OCI-LY7 (cell line): Measurements from ENCODE around the gene AATF. TPM values are rescaled to one million over a fixed set of nuclear protein-coding genes. Genes with fewer than 3 reads are reported as not detected.

Experiments used
- BruUV-seq: library from RNA; stranded (reverse); fragments of 400-500 nt; replicated peaks from 2 replicates; lab custom pipeline; 2021; lab: Mats Ljungman, UMichigan
- CTCF ChIA-PET: fragments of 300-600 bp; sonication (Branson Sonifier 250); formaldehyde crosslinking; loops from one replicate; lab custom pipeline; 2022; ENCODE audit warnings: antibody characterized with exemption; ENCODE audit not compliant: unreplicated experiment; lab: Charles Lee
- POLR2A ChIA-PET: fragments of 300-600 bp; sonication (Branson Sonifier 250); formaldehyde crosslinking; loops from one replicate; lab custom pipeline; 2022; ENCODE audit warnings: antibody characterized with exemption; lab: Charles Lee
- DNase-seq: peaks from one replicate; pipeline ENCODE4 v3.0.0-alpha.2; 2015; ENCODE audit warnings: low spot score
- H2AFZ ChIP-seq: fragments of 200-600 bp; sonication (generic), shearing (Covaris generic); 2 replicates; pipeline ENCODE4 v1.6.1; 2014; ENCODE audit warnings: mild to moderate bottlenecking, antibody characterized with exemption, low read length, moderate library complexity
- H3K27ac ChIP-seq: fragments of 200-600 bp; sonication (generic); 2 replicates; pipeline ENCODE4 v1.5.1; 2014; ENCODE audit warnings: mixed run types, low read depth, mild to moderate bottlenecking, moderate library complexity, low read length, inconsistent platforms; ENCODE audit not compliant: poor library complexity, severe bottlenecking
- H3K36me3 ChIP-seq: fragments of 200-600 bp; sonication (generic); 2 replicates; pipeline ENCODE4 v1.6.1; 2014; ENCODE audit warnings: mild to moderate bottlenecking, antibody characterized with exemption, low read length, moderate library complexity, mixed read lengths; ENCODE audit not compliant: insufficient read depth
- H3K4me1 ChIP-seq: fragments of 200-600 bp; sonication (generic); 2 replicates; pipeline ENCODE4 v1.5.1; 2014; ENCODE audit warnings: mild to moderate bottlenecking, low read length; ENCODE audit not compliant: insufficient read depth, poor library complexity, severe bottlenecking
- H3K4me2 ChIP-seq: fragments of 200-600 bp; sonication (generic); 2 replicates; pipeline ENCODE4 v1.6.1; 2014; ENCODE audit warnings: mild to moderate bottlenecking, low read length
- H3K4me3 ChIP-seq: fragments of 200-600 bp; sonication (generic); 2 replicates; pipeline ENCODE4 v1.5.1; 2014; ENCODE audit warnings: mild to moderate bottlenecking, low read depth, low read length; ENCODE audit not compliant: poor library complexity, severe bottlenecking
- H3K79me2 ChIP-seq: fragments of 200-600 bp; sonication (generic); 2 replicates; pipeline ENCODE4 v1.6.1; 2016; ENCODE audit warnings: low read depth, mild to moderate bottlenecking, low read length, moderate library complexity, mixed read lengths; ENCODE audit not compliant: insufficient read depth
- H3K9me2 ChIP-seq: fragments of 200-600 bp; sonication (generic); 2 replicates; pipeline ENCODE4 v1.6.1; 2016; ENCODE audit warnings: mild to moderate bottlenecking, low read length, mixed read lengths; ENCODE audit not compliant: insufficient read depth
- H3K9me3 ChIP-seq: fragments of 200-600 bp; sonication (generic); 2 replicates; pipeline ENCODE4 v1.6.1; 2014; ENCODE audit warnings: mild to moderate bottlenecking, mixed run types, low read length, mixed read lengths
- H4K20me1 ChIP-seq: fragments of 200-600 bp; sonication (generic); 2 replicates; pipeline ENCODE4 v1.6.1; 2014; ENCODE audit warnings: mild to moderate bottlenecking, antibody characterized with exemption, low read length, moderate library complexity, mixed read lengths; ENCODE audit not compliant: insufficient read depth
- EZH2phosphoT487 ChIP-seq: fragments of 200-600 bp; sonication (generic); IDR thresholded peaks from 2 replicates; pipeline ENCODE4 v1.6.1; 2018; ENCODE audit warnings: low read depth, borderline replicate concordance, mild to moderate bottlenecking, mixed run types, antibody characterized with exemption, low read length, moderate library complexity, mixed read lengths
- intact Hi-C: fragments of 100-400 bp; cut with micrococcal nuclease; formaldehyde crosslinking; loops from one replicate; pipeline ENCODE4 v1.10.0; 2022; ENCODE audit not compliant: unreplicated experiment
- total RNA-seq, 2 experiments: library from RNA; depleted of rRNA in 1 of 2; stranded (reverse); fragments of >200 nt in 1 of 2; shearing (Covaris generic) in 1 of 2; gene quantifications; 2 replicates each; pipeline ENCODE4 v1.2.3, GENCODE V29; 2014 to 2022
- TF ChIP-seq, protein P1 (sequence below): fragments of 200-600 bp; sonication (generic); conservative IDR thresholded peaks from 2 replicates; pipeline ENCODE4 v1.5.1; 2014; ENCODE audit warnings: mild to moderate bottlenecking, antibody characterized with exemption, low read length, moderate library complexity, mixed read lengths

AATF gene
- total RNA-seq, 2 experiments from 2014 or later = 83.5 to 94.3 TPM

DNA sequence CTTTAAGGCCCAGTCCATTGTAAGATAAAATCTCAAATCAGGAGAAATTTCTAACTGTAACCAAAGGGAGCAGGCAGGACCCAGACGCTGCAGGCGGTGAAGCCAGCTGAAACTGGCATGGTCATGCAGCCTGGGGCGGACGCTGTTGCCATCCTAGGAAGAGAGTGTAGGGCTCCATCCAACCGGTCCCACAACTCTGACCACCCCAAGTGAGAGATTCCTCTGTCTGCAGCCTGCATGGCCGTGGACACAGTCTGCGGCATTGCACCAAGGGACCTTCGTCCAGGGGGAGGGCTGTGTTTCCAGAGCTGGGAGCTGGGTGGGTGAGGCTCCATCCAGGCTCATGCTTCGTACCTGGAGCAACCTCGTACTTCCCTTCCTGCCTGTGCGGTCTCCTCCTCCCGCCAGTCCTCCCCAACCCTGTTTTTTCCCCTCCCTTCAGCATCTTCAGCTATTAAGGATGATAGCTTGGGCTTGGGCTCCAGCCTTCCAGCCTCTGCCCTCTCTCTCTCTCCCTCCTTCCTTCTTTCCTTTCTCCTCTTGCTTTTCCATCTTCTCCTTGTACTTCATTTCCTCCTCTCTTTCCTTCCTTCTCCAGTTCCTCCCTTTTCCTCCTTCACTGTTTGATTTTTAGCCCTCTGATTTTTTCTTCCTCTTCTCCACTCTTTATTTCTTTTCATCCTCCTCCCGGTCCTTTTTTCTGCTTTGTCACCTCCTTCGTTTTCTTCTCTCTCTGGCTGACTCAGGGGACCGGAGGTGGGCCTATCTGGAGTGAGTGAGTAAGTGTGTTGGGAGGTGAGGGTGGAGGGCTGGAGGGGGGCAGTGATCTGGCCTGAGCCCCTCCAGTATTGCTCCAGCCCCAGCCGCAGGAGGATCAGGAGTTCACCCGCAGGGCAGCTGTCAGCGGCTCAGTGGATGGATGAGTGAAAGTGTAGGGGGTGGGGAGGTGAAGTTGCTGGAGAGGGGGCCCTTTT lies 28.4 kb upstream of the AATF start:
- intact Hi-C loops = no loop called here
- no peaks in the 10 kb centered on the region for H3K79me2 ChIP-seq
- BruUV-seq = no TSS peak
- ChIA-PET POLR2A (interaction anchor here (0.5 kb wide), 1 partner anchor 1138 kb away, joined by 3 read pairs; no protein-coding TSS in a partner anchor), CTCF (no interaction called here)
- no peaks in the 10 kb centered on the region for H4K20me1 ChIP-seq
- no peak for TF ChIP-seq EZH2phosphoT487
- TF ChIP-seq, protein P1, sequence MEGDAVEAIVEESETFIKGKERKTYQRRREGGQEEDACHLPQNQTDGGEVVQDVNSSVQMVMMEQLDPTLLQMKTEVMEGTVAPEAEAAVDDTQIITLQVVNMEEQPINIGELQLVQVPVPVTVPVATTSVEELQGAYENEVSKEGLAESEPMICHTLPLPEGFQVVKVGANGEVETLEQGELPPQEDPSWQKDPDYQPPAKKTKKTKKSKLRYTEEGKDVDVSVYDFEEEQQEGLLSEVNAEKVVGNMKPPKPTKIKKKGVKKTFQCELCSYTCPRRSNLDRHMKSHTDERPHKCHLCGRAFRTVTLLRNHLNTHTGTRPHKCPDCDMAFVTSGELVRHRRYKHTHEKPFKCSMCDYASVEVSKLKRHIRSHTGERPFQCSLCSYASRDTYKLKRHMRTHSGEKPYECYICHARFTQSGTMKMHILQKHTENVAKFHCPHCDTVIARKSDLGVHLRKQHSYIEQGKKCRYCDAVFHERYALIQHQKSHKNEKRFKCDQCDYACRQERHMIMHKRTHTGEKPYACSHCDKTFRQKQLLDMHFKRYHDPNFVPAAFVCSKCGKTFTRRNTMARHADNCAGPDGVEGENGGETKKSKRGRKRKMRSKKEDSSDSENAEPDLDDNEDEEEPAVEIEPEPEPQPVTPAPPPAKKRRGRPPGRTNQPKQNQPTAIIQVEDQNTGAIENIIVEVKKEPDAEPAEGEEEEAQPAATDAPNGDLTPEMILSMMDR = no peak
- no peaks in the 10 kb centered on the region for H3K4me1 ChIP-seq
- H3K4me2 ChIP-seq = no peak overlapping the region
- no peaks in the 10 kb centered on the region for H3K9me3 ChIP-seq
- H2AFZ ChIP-seq = no peak overlapping the region
- H3K4me3 ChIP-seq = no peak overlapping the region
- H3K36me3 ChIP-seq = no peaks in the 10 kb centered on the region
- DNase-seq = no peak
- H3K9me2 ChIP-seq = no peaks in the 10 kb centered on the region
- no peak overlapping the region for H3K27ac ChIP-seq

DNA sequence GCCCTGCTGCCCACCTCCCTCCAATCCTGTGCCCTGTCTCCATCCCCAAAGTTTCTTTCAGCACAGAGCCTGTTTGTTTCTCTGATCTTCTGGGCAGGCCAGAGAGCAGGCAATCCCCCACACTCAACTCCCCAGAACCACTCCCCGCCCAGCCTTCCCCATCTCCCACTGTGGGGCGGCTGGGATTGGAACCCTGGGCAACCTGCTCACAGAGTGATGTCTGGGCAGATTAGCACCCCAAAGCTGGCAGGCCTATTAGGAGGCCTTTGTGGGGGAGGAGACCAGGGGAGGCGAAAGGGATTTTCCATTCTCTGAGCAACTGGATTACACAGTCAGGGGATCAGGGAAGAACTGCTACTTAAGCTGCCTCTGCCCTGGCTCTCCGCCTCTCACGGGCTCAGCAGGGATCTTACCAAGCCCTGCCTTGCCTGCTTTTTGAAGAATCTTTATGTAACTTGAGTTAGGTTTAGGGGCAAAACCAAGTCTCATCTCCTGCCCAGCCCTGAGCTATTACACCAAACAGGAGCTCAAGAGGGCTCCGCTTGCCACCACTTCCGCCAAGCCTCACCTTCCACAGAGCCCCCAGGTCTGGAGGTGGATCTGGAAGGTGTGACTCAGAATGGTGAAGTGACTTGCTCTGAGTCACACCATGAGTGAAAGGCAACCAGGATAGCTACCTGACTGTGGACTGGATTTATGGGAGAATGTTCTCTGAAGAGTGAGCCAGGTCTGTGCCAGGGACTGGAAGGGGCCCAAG lies 27.5 kb upstream of the AATF start:
- intact Hi-C loops = no loop called here
- Histone ChIP-seq H3K27ac (no peak overlapping the region), H3K9me3 (no peaks in the 10 kb centered on the region), H3K4me3 (no peak overlapping the region), H3K36me3 (no peaks in the 10 kb centered on the region), H2AFZ (no peak overlapping the region), H4K20me1 (no peaks in the 10 kb centered on the region), H3K9me2 (no peaks in the 10 kb centered on the region), H3K4me1 (no peaks in the 10 kb centered on the region), H3K4me2 (no peak overlapping the region), H3K79me2 (no peaks in the 10 kb centered on the region)
- no TSS peak for BruUV-seq
- TF ChIP-seq, protein P1 = no peak
- TF ChIP-seq EZH2phosphoT487 = no peak
- ChIA-PET CTCF (no interaction called here), POLR2A (interaction anchor here (0.9 kb wide), 1 partner anchor 13 kb away, joined by 5 read pairs; no protein-coding TSS in a partner anchor)
- DNase-seq = no peak
